ENCODE measurements around the gene DNAI2.

DNA sequence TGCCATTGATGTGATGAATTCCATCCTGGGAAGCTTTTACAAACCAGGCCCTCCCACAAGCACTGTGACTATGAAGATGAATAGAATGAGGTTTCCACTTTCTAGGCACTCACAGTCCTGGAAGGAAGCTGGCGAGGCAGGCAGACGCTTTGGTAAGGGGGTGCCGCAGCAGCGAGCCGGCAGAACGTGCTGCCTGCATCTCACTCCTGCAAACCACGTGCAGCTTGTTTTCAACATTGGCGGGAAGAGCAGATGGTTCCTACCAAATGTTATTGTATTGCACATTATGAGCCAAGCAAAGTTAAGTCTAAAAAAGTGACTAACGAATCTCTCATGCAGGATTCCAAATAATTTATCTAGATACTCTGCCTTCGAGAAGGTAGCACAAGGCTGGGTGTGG lies 3.7 kb upstream of the DNAI2 start:
- TF ChIP-seq POLR2A (IDR thresholded peaks at IDR 0.05; ENCODE audit: low read depth, low read length) = no peak
- no peak for TF ChIP-seq POLR2AphosphoS5 (IDR thresholded peaks at IDR 0.05; ENCODE audit: low read depth, low read length)
